GM06990 (cell line): ENCODE results near the gene PSEN1.

Experiments
- DNase-seq: peaks from one replicate; pipeline ENCODE4 v3.0.0-alpha.2; 2011; ENCODE audit not compliant: insufficient read length; ENCODE audit errors: extremely low read depth
- H3K27me3 ChIP-seq: replicated peaks from 2 replicates; pipeline ENCODE4 v1.6.0; 2011; ENCODE audit warnings: low read length; ENCODE audit not compliant: control insufficient read depth, insufficient read depth
- H3K36me3 ChIP-seq: 2 replicates; pipeline ENCODE4 v1.5.1; 2011; ENCODE audit warnings: low read length; ENCODE audit not compliant: control insufficient read depth, insufficient read depth
- H3K4me3 ChIP-seq: replicated peaks from 2 replicates; pipeline ENCODE4 v1.5.1; 2011; ENCODE audit warnings: low read depth, mild to moderate bottlenecking, control low read depth, low read length
- TF ChIP-seq, protein P1 (sequence below): IDR thresholded peaks from 2 replicates; pipeline ENCODE4 v1.5.1; 2011; ENCODE audit warnings: low read length, control low read depth, mild to moderate bottlenecking, inconsistent platforms; ENCODE audit not compliant: insufficient read depth, poor library complexity, severe bottlenecking

Gene PSEN1

GRCh38 chr14:73136387-73137225 lies at the start of gene PSEN1:
TSS of gene PSEN1 (plus strand) at chr14:73136507. CDS start at chr14:73148020, 11,513 bp downstream.
- H3K27me3 ChIP-seq: no peaks in the 10 kb centered on the region
- DNase-seq: peak; percentile 97
- no peaks in the 10 kb centered on the region for H3K36me3 ChIP-seq
- peak within 1 kb of the TSS; percentile 83 for H3K4me3 ChIP-seq
- TF ChIP-seq, protein P1, sequence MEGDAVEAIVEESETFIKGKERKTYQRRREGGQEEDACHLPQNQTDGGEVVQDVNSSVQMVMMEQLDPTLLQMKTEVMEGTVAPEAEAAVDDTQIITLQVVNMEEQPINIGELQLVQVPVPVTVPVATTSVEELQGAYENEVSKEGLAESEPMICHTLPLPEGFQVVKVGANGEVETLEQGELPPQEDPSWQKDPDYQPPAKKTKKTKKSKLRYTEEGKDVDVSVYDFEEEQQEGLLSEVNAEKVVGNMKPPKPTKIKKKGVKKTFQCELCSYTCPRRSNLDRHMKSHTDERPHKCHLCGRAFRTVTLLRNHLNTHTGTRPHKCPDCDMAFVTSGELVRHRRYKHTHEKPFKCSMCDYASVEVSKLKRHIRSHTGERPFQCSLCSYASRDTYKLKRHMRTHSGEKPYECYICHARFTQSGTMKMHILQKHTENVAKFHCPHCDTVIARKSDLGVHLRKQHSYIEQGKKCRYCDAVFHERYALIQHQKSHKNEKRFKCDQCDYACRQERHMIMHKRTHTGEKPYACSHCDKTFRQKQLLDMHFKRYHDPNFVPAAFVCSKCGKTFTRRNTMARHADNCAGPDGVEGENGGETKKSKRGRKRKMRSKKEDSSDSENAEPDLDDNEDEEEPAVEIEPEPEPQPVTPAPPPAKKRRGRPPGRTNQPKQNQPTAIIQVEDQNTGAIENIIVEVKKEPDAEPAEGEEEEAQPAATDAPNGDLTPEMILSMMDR: no peak

GRCh38 chr14:73091044-73091443 lies 45.3 kb upstream of the PSEN1 start:
- TF ChIP-seq, protein P1: no peak
- peaks cover 9% of the 10 kb centered on the region for H3K36me3 ChIP-seq

GRCh38 chr14:73097421-73097820 lies 38.9 kb upstream of the PSEN1 start:
- TF ChIP-seq, protein P1: no peak
- Histone ChIP-seq H3K36me3 (peaks cover 4% of the 10 kb centered on the region), H3K27me3 (no peaks in the 10 kb centered on the region), H3K4me3 (no peak overlapping the region)
- no peak for DNase-seq

More at GRCh38 chr14:73091044-73091443, 45.3 kb upstream of the PSEN1 start:
- DNase-seq: no peak
- Histone ChIP-seq H3K27me3 (no peaks in the 10 kb centered on the region), H3K4me3 (no peak overlapping the region)

DNA sequence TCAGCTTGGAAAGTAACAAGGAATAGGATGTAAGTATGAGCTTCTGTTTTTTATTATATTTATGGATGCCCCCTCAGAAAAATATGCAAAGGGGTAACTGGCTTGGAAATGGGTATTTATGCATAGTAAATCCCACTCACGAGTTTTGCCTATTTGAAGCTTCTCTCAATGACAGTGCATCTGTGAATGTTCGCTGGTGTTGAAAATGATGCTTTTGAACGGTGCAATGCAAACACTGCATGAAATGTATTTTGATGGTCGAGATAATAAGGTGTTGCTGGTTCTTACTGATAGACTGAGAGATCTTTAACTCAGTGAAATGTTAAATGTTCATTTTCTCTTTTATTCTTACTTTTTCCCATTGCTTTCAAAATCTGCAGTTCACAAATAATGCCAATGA lies 36.0 kb upstream of the PSEN1 start:
- no peak for DNase-seq
- Histone ChIP-seq H3K27me3 (no peaks in the 10 kb centered on the region), H3K4me3 (no peak overlapping the region), H3K36me3 (peaks cover 8% of the 10 kb centered on the region)
- TF ChIP-seq, protein P1: no peak

- no peak overlapping the region for H3K4me3 ChIP-seq
- DNase-seq: no peak
- H3K27me3 ChIP-seq: no peaks in the 10 kb centered on the region
- peaks cover 8% of the 10 kb centered on the region for H3K36me3 ChIP-seq
- TF ChIP-seq, protein P1: no peak
Measured at GRCh38 chr14:73102806-73103497, 33.4 kb upstream of the PSEN1 start.
